ENCODE data around the gene ADRB2.
A peak's percentile ranks its signal among the peaks of the same experiment; 100 is the strongest.

Gene ADRB2

GRCh38 chr5:148815086-148815485, 11.3 kb upstream of the ADRB2 start:
- H3K36me3 Mint-ChIP-seq (ENCODE audit: low read depth): no peaks in the 10 kb centered on the region

DNA sequence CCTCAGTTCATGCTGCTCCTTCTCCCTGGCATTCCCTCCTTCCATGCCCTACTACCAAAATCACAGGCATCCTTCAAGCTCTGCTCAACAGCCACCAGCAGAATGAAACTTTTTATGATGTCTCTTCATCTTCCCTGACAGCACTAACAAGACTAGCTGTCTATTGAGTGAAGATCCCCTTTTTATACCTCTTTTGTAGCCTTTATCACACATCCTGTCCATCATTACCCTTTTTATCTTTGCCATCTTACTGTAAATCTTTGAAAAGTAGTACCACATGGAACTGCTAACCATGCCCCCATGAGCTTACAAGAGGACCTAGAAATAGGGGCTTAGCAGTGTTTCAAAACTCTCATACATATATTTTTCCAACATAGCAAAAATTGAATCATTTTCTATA, 10.8 kb upstream of the ADRB2 start:
- Mint-ChIP-seq H3K9me3 (no peaks in the 10 kb centered on the region), H3K36me3 (ENCODE audit: low read depth) (no peaks in the 10 kb centered on the region), H3K4me3 (no peak overlapping the region), H3K27me3 (ENCODE audit: low read depth) (peaks cover 7% of the 10 kb centered on the region), H3K27ac (peak overlapping the region in 2 of 3 experiments; percentile 5 to 11), H3K4me1 (peaks cover 36% of the 10 kb centered on the region)
- no peak for TF ChIP-seq CTCF (IDR thresholded peaks at IDR 0.05; ENCODE audit: unreplicated experiment in 3 of 3)

More at GRCh38 chr5:148815086-148815485, 11.3 kb upstream of the ADRB2 start:
- H3K4me1 Mint-ChIP-seq: peaks cover 38% of the 10 kb centered on the region
- TF ChIP-seq CTCF (IDR thresholded peaks at IDR 0.05; ENCODE audit: unreplicated experiment in 3 of 3): no peak
- H3K9me3 Mint-ChIP-seq: no peaks in the 10 kb centered on the region
- peaks cover 7% of the 10 kb centered on the region for H3K27me3 Mint-ChIP-seq (ENCODE audit: low read depth)
- peak overlapping the region in 2 of 3 experiments; percentile 5 to 11 for H3K27ac Mint-ChIP-seq
- H3K4me3 Mint-ChIP-seq: no peak overlapping the region

GRCh38 chr5:148816357-148816756, 10.1 kb upstream of the ADRB2 start:
- Mint-ChIP-seq H3K4me1 (peaks cover 37% of the 10 kb centered on the region), H3K27me3 (ENCODE audit: low read depth) (peaks cover 7% of the 10 kb centered on the region), H3K9me3 (no peaks in the 10 kb centered on the region), H3K4me3 (no peak overlapping the region), H3K36me3 (ENCODE audit: low read depth) (no peaks in the 10 kb centered on the region), H3K27ac (peak overlapping the region; percentile 29 to 67 (median 44))
- no peak for TF ChIP-seq CTCF (IDR thresholded peaks at IDR 0.05; ENCODE audit: unreplicated experiment in 3 of 3)

GRCh38 chr5:148816782-148817181, 9.6 kb upstream of the ADRB2 start:
- Mint-ChIP-seq H3K9me3 (no peaks in the 10 kb centered on the region), H3K36me3 (ENCODE audit: low read depth) (no peaks in the 10 kb centered on the region), H3K4me1 (peaks cover 32% of the 10 kb centered on the region), H3K27ac (peak overlapping the region; percentile 29 to 67 (median 44)), H3K27me3 (ENCODE audit: low read depth) (peaks cover 7% of the 10 kb centered on the region), H3K4me3 (no peak overlapping the region)
- no peak for TF ChIP-seq CTCF (IDR thresholded peaks at IDR 0.05; ENCODE audit: unreplicated experiment in 3 of 3)

DNA sequence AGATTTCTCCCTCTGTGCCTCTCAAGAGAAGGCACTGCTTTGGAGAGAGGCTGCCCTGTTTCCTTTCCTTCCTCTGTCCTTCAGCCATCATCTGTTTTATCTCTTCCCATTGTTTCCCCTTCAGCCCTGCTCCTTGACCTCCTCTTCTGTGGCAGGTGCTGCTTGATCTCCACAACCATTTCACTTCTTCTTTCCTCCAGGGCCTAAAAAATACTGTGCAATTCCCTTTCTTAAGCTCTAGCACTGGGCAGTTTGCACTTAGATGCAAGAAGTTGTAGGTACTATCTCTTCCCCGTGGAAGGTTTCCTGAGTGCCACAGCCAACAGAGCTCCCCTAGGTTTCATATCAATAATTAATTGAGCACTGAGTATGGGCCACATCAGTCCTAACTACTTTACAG, 8.8 kb upstream of the ADRB2 start:
- Mint-ChIP-seq H3K27ac (peak overlapping the region in 2 of 3 experiments; percentile 5 to 44), H3K9me3 (no peaks in the 10 kb centered on the region), H3K27me3 (ENCODE audit: low read depth) (peaks cover 7% of the 10 kb centered on the region), H3K4me1 (peaks cover 29% of the 10 kb centered on the region), H3K36me3 (ENCODE audit: low read depth) (no peaks in the 10 kb centered on the region), H3K4me3 (no peak overlapping the region)
- no peak for TF ChIP-seq CTCF (IDR thresholded peaks at IDR 0.05; ENCODE audit: unreplicated experiment in 3 of 3)
